Astrocyte (in vitro differentiated cells and primary cell): ENCODE results near the gene GLT1D1. TPM values are rescaled to one million over a fixed set of nuclear protein-coding genes. Genes with fewer than 3 reads are reported as not detected.

ENCODE experiments used
- DNase-seq: peaks from one replicate; pipeline ENCODE4 v3.0.0-alpha.2; 2010; ENCODE audit warnings: low read depth
- FAIRE-seq: peaks from 2 replicates; lab custom pipeline; 2011; peaks lifted over from hg19 to GRCh38; lab: Jason Lieb, UNC
- H2AFZ ChIP-seq: 2 replicates; pipeline ENCODE4 v1.6.0; 2012; ENCODE audit warnings: low read depth, low read length, inconsistent platforms
- H3K27ac ChIP-seq: 2 replicates; pipeline ENCODE4 v1.5.1; 2011; ENCODE audit warnings: low read depth, low read length, inconsistent platforms
- H3K27me3 ChIP-seq: 2 replicates; pipeline ENCODE4 v1.6.0; 2011; ENCODE audit warnings: low read length, inconsistent platforms; ENCODE audit not compliant: insufficient read depth
- H3K36me3 ChIP-seq: 2 replicates; pipeline ENCODE4 v1.5.1; 2011; ENCODE audit warnings: low read length, inconsistent platforms; ENCODE audit not compliant: insufficient read depth
- H3K4me1 ChIP-seq: 2 replicates; pipeline ENCODE4 v1.5.1; 2011; ENCODE audit warnings: low read length, inconsistent platforms; ENCODE audit not compliant: insufficient read depth
- H3K4me2 ChIP-seq: 2 replicates; pipeline ENCODE4 v1.6.0; 2012; ENCODE audit warnings: low read length, inconsistent platforms
- H3K4me3 ChIP-seq: 2 replicates; pipeline ENCODE4 v1.5.1; 2011; ENCODE audit warnings: low read depth, mild to moderate bottlenecking, low read length, inconsistent platforms; ENCODE audit not compliant: insufficient read depth
- H3K79me2 ChIP-seq: 2 replicates; pipeline ENCODE4 v1.6.0; 2012; ENCODE audit warnings: mild to moderate bottlenecking, low read length, inconsistent platforms; ENCODE audit not compliant: insufficient read depth
- H3K9ac ChIP-seq: 2 replicates; pipeline ENCODE4 v1.6.0; 2012; ENCODE audit warnings: mild to moderate bottlenecking, low read length, inconsistent platforms
- H3K9me3 ChIP-seq: 2 replicates; pipeline ENCODE4 v1.5.1; 2012; ENCODE audit warnings: low read depth, mild to moderate bottlenecking, low read length, inconsistent platforms; ENCODE audit not compliant: insufficient read depth
- H4K20me1 ChIP-seq: 2 replicates; pipeline ENCODE4 v1.6.0; 2012; ENCODE audit warnings: low read length, inconsistent platforms; ENCODE audit not compliant: insufficient read depth
- H3K27ac Mint-ChIP-seq: one replicate; pipeline ENCODE4 v1.8.0; 2021; ENCODE audit warnings: mild to moderate bottlenecking, mixed read lengths; ENCODE audit not compliant: unreplicated experiment
- H3K27me3 Mint-ChIP-seq: one replicate; pipeline ENCODE4 v1.8.0; 2021; ENCODE audit warnings: low read depth, mixed read lengths; ENCODE audit not compliant: unreplicated experiment
- H3K36me3 Mint-ChIP-seq: one replicate; pipeline ENCODE4 v1.8.0; 2021; ENCODE audit warnings: low read depth, mixed read lengths; ENCODE audit not compliant: unreplicated experiment
- H3K4me1 Mint-ChIP-seq: one replicate; pipeline ENCODE4 v1.8.0; 2021; ENCODE audit warnings: low read depth, mixed read lengths; ENCODE audit not compliant: unreplicated experiment
- H3K4me3 Mint-ChIP-seq: one replicate; pipeline ENCODE4 v1.8.0; 2021; ENCODE audit warnings: mild to moderate bottlenecking, moderate library complexity, mixed read lengths; ENCODE audit not compliant: unreplicated experiment
- H3K9me3 Mint-ChIP-seq: one replicate; pipeline ENCODE4 v1.8.0; 2021; ENCODE audit warnings: mild to moderate bottlenecking, mixed read lengths; ENCODE audit not compliant: unreplicated experiment
- CTCF ChIP-seq: IDR thresholded peaks from 2 replicates; pipeline ENCODE4 v1.5.1; 2011; ENCODE audit warnings: low read depth, mild to moderate bottlenecking, inconsistent platforms, low read length, moderate library complexity; ENCODE audit not compliant: insufficient read depth
- EZH2 ChIP-seq: IDR thresholded peaks from 2 replicates; pipeline ENCODE4 v1.6.1; 2012; ENCODE audit warnings: mild to moderate bottlenecking, low read length, inconsistent platforms; ENCODE audit not compliant: insufficient read depth
- total RNA-seq: library from RNA; stranded (reverse); gene quantifications from 2 replicates; pipeline ENCODE4 v1.2.1, GENCODE V29; 2021

The GLT1D1 gene
- total RNA-seq, 1 donor from 2014 or later, result 0.16 TPM

GRCh38 chr12:128986957-128987356 lies 133.7 kb downstream of the GLT1D1 start:
- Mint-ChIP-seq H3K27ac (no peak overlapping the region), H3K27me3 (no peaks in the 10 kb centered on the region), H3K9me3 (peaks cover 21% of the 10 kb centered on the region), H3K4me3 (no peak overlapping the region), H3K36me3 (no peaks in the 10 kb centered on the region), H3K4me1 (no peaks in the 10 kb centered on the region)
- no peak for DNase-seq
- Histone ChIP-seq H3K79me2 (no peaks in the 10 kb centered on the region), H3K9ac (no peak overlapping the region), H3K4me1 (no peaks in the 10 kb centered on the region), H3K36me3 (no peaks in the 10 kb centered on the region), H3K4me3 (no peak overlapping the region), H3K4me2 (no peak overlapping the region), H3K27me3 (no peaks in the 10 kb centered on the region), H3K9me3 (no peaks in the 10 kb centered on the region), H3K27ac (no peak overlapping the region), H4K20me1 (no peaks in the 10 kb centered on the region), H2AFZ (no peak overlapping the region)
- no peak for FAIRE-seq
- TF ChIP-seq EZH2 (no peak), CTCF (no peak)

GRCh38 chr12:128989287-128989686 lies 136.0 kb downstream of the GLT1D1 start:
- no peak overlapping the region for H3K27ac Mint-ChIP-seq

More at GRCh38 chr12:128989287-128989686, 136.0 kb downstream of the GLT1D1 start:
- H3K4me3 ChIP-seq, result no peak overlapping the region
- TF ChIP-seq CTCF (no peak), EZH2 (no peak)
- H3K9me3 ChIP-seq, result no peaks in the 10 kb centered on the region
- Mint-ChIP-seq H3K9me3 (peaks cover 13% of the 10 kb centered on the region), H3K27me3 (no peaks in the 10 kb centered on the region), H3K36me3 (no peaks in the 10 kb centered on the region), H3K4me3 (no peak overlapping the region), H3K4me1 (no peaks in the 10 kb centered on the region)
- no peaks in the 10 kb centered on the region for H4K20me1 ChIP-seq
- no peak overlapping the region for H3K4me2 ChIP-seq
- H3K27ac ChIP-seq, result no peak overlapping the region
- H2AFZ ChIP-seq, result no peak overlapping the region
- DNase-seq (no peak), FAIRE-seq (no peak)
- no peaks in the 10 kb centered on the region for H3K4me1 ChIP-seq
- H3K79me2 ChIP-seq, result no peaks in the 10 kb centered on the region
- no peaks in the 10 kb centered on the region for H3K27me3 ChIP-seq
- no peak overlapping the region for H3K9ac ChIP-seq
- H3K36me3 ChIP-seq, result no peaks in the 10 kb centered on the region
